ENCODE results near the gene CR1.

GRCh38 chr1:207487636-207488035 is 8.3 kb upstream of the CR1 start:
- TF ChIP-seq CTCF (optimal IDR thresholded peaks at IDR 0.05 in 1 of 3, IDR thresholded peaks at IDR 0.05 in 1 of 3, conservative IDR thresholded peaks at IDR 0.05 in 1 of 3; ENCODE audit: extremely low read depth in 1 of 3, insufficient read depth in 2 of 3, low read length in 3 of 3) (no peak), EZH2 (IDR thresholded peaks at IDR 0.05; ENCODE audit: low read length) (no peak)

Data from keratinocyte (primary cell).